HL-60 (cell line): ENCODE results near the gene HMGA1.

Experiments used
- CTCF ChIP-seq: IDR thresholded peaks from one replicate; pipeline ENCODE4 v1.5.1; 2011; ENCODE audit warnings: low read length, control low read depth, inconsistent platforms; ENCODE audit not compliant: insufficient read depth
- GABPA ChIP-seq: IDR thresholded peaks from 2 replicates; pipeline ENCODE4 v1.6.1; 2012; ENCODE audit warnings: low read depth

GRCh38 chr6:34225551-34225950, 11.1 kb upstream of the HMGA1 start:
- TF ChIP-seq CTCF = no peak
- no peak for TF ChIP-seq GABPA
